ENCODE results near the gene DRAXIN. TPM values are rescaled to one million over a fixed set of nuclear protein-coding genes. Genes with fewer than 3 reads are reported as not detected.

The DRAXIN gene
- total RNA-seq, 1 experiment from 2014 or later, result 0.05 TPM

DNA sequence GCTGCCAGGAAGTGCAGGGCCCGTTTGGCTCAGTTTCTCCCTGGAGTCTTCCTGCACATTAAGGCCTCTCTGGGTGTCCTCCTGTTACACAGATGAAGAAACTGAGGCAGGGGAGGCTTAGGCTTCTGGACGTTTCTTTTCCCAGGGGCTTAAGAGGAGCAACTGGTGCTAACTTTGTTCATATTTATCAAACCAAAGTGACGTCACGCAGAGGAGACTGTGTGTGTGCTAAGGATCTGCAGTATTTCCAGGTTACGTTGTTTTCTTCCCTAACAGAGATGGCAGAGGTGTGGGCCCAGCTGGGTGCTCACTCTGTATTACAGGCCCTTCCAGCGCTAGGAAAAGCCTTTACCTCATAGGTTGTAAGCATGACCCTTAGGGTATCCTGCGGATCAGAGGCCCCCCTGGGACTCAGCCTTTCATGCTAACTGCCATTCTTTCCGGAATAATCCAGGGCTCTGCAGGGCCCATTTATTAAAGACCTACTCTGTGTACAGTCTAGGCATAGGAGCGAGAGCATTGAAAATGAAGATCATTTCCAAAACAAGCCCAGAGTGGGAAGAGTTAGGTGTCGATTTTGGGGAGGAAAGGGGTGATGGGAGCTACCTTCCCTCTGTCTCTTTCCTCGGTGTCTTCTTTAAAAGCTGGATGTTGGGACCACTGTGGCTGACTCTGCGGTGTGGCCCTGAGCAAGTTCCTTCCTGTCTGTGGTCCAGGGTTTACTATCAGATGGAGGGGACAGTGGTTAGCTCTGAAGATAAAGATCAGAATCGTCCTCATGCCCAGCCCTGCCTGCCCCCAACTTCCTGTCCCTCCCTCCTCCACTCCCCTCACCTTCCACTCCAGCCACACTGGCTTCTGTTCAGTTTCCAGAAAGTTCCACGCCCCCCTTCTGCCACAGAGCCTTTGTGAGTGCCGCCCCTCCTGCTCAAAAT is 49.0 kb downstream of the DRAXIN start:
- peaks cover 8% of the 10 kb centered on the region for H3K36me3 Mint-ChIP-seq (ENCODE audit: insufficient read depth, unreplicated experiment)
- ChIA-PET CTCF (no interaction called here), POLR2A (no interaction called here)
- no peak overlapping the region for H3K27ac Mint-ChIP-seq (ENCODE audit: unreplicated experiment)
- H3K36me3 ChIP-seq (ENCODE audit: control insufficient read depth, insufficient read depth, low read length), result no peaks in the 10 kb centered on the region
- H3K4me3 ChIP-seq (ENCODE audit: low read depth, low read length), result no peak overlapping the region
- no peaks in the 10 kb centered on the region for H3K9me3 Mint-ChIP-seq (ENCODE audit: unreplicated experiment)
- DNase-seq, result no peak
- no TSS peak for BruUV-seq (replicated peaks)
- intact Hi-C loops (cut with micrococcal nuclease; ENCODE audit: unreplicated experiment), result no loop called here
- H3K4me1 Mint-ChIP-seq (ENCODE audit: low read depth, unreplicated experiment), result no peaks in the 10 kb centered on the region
- no peaks in the 10 kb centered on the region for H3K27me3 ChIP-seq (replicated peaks; ENCODE audit: control insufficient read depth, insufficient read depth, low read length)
- no peak overlapping the region for H3K4me3 Mint-ChIP-seq (ENCODE audit: unreplicated experiment)
- TF ChIP-seq, protein P1, sequence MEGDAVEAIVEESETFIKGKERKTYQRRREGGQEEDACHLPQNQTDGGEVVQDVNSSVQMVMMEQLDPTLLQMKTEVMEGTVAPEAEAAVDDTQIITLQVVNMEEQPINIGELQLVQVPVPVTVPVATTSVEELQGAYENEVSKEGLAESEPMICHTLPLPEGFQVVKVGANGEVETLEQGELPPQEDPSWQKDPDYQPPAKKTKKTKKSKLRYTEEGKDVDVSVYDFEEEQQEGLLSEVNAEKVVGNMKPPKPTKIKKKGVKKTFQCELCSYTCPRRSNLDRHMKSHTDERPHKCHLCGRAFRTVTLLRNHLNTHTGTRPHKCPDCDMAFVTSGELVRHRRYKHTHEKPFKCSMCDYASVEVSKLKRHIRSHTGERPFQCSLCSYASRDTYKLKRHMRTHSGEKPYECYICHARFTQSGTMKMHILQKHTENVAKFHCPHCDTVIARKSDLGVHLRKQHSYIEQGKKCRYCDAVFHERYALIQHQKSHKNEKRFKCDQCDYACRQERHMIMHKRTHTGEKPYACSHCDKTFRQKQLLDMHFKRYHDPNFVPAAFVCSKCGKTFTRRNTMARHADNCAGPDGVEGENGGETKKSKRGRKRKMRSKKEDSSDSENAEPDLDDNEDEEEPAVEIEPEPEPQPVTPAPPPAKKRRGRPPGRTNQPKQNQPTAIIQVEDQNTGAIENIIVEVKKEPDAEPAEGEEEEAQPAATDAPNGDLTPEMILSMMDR (IDR thresholded peaks at IDR 0.05; ENCODE audit: insufficient read depth in 1 of 2, low read depth in 1 of 2, low read length in 1 of 2, severe bottlenecking in 1 of 2, unreplicated experiment in 1 of 2), result no peak
- H3K9me3 ChIP-seq, result no peaks in the 10 kb centered on the region
- H3K27me3 Mint-ChIP-seq (ENCODE audit: insufficient read depth, unreplicated experiment), result no peaks in the 10 kb centered on the region
- peaks cover 6% of the 10 kb centered on the region for H3K4me1 ChIP-seq

DNA sequence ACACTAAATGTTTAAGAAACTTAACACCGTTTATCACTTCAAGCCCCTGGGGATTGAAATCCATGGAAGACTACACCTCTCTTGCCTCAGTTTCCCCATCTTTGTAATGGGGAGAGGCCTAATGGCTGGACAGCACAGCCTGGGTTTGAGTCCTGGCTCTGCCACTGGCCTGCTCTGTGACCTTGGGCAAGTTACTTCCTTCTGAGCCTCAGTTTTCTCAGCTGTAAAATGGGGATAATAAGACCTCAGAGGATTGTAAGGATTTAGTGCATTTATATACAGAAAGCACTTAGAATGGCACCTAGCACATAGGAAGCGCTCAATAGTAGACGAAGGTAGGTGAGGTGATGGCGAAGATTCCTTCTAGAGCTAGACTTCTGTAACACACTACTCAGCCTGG is 50.0 kb downstream of the DRAXIN start:
- H3K4me1 Mint-ChIP-seq (ENCODE audit: low read depth, unreplicated experiment), result no peaks in the 10 kb centered on the region
- H3K27me3 Mint-ChIP-seq (ENCODE audit: insufficient read depth, unreplicated experiment), result no peaks in the 10 kb centered on the region
- no peak for DNase-seq
- intact Hi-C loops (cut with micrococcal nuclease; ENCODE audit: unreplicated experiment), result no loop called here
- ChIA-PET POLR2A (no interaction called here), CTCF (no interaction called here)
- H3K4me3 ChIP-seq (ENCODE audit: low read depth, low read length), result no peak overlapping the region
- no peak overlapping the region for H3K27ac Mint-ChIP-seq (ENCODE audit: unreplicated experiment)
- BruUV-seq (replicated peaks), result no TSS peak
- TF ChIP-seq, protein P1 (IDR thresholded peaks at IDR 0.05; ENCODE audit: insufficient read depth in 1 of 2, low read depth in 1 of 2, low read length in 1 of 2, severe bottlenecking in 1 of 2, unreplicated experiment in 1 of 2), result no peak
- no peaks in the 10 kb centered on the region for H3K9me3 ChIP-seq
- peaks cover 6% of the 10 kb centered on the region for H3K4me1 ChIP-seq
- no peaks in the 10 kb centered on the region for H3K9me3 Mint-ChIP-seq (ENCODE audit: unreplicated experiment)
- H3K36me3 ChIP-seq (ENCODE audit: control insufficient read depth, insufficient read depth, low read length), result no peaks in the 10 kb centered on the region
- no peak overlapping the region for H3K4me3 Mint-ChIP-seq (ENCODE audit: unreplicated experiment)
- H3K27me3 ChIP-seq (replicated peaks; ENCODE audit: control insufficient read depth, insufficient read depth, low read length), result no peaks in the 10 kb centered on the region
- H3K36me3 Mint-ChIP-seq (ENCODE audit: insufficient read depth, unreplicated experiment), result no peaks in the 10 kb centered on the region

DNA sequence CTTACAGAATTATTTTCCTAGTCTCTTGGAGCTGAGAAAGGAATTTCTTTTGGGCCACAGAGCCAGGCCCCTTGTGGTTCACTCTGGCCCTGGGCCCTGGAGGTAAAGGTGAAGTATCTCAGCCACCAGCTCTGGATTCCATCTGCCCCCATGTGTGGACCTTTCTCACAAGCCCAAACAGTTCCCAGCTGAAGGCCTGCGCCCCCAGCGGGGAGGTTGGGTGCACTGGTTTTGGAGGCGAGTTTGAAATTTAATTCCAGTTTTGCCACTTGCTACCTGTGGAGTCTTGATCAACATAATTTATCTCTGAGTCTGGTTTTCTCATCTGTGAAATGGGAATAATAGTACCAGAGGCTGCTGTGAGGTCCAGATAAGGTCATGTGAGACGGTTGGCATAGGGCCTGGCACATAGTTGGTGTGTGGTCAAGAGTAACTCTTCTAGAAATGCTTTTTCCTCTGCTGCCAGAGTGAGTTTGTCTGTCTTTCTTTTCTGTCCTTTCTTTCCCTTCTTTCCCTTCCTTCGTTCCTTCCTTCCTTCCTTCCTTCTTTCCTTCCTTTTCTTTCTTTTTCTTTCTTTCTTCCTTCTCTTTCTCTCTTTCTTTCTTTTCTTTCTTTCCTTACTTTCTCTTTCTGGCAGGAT is 50.5 kb downstream of the DRAXIN start:
- H3K27me3 Mint-ChIP-seq (ENCODE audit: insufficient read depth, unreplicated experiment), result no peaks in the 10 kb centered on the region
- H3K27ac Mint-ChIP-seq (ENCODE audit: unreplicated experiment), result no peak overlapping the region
- intact Hi-C loops (cut with micrococcal nuclease; ENCODE audit: unreplicated experiment), result no loop called here
- no peaks in the 10 kb centered on the region for H3K27me3 ChIP-seq (replicated peaks; ENCODE audit: control insufficient read depth, insufficient read depth, low read length)
- ChIA-PET CTCF (no interaction called here), POLR2A (no interaction called here)
- no peaks in the 10 kb centered on the region for H3K9me3 ChIP-seq
- DNase-seq, result no peak
- H3K9me3 Mint-ChIP-seq (ENCODE audit: unreplicated experiment), result no peaks in the 10 kb centered on the region
- no peak overlapping the region for H3K4me3 Mint-ChIP-seq (ENCODE audit: unreplicated experiment)
- TF ChIP-seq, protein P1 (IDR thresholded peaks at IDR 0.05; ENCODE audit: insufficient read depth in 1 of 2, low read depth in 1 of 2, low read length in 1 of 2, severe bottlenecking in 1 of 2, unreplicated experiment in 1 of 2), result no peak
- H3K4me3 ChIP-seq (ENCODE audit: low read depth, low read length), result no peak overlapping the region
- H3K36me3 Mint-ChIP-seq (ENCODE audit: insufficient read depth, unreplicated experiment), result no peaks in the 10 kb centered on the region
- no peaks in the 10 kb centered on the region for H3K36me3 ChIP-seq (ENCODE audit: control insufficient read depth, insufficient read depth, low read length)
- H3K4me1 Mint-ChIP-seq (ENCODE audit: low read depth, unreplicated experiment), result no peaks in the 10 kb centered on the region
- H3K4me1 ChIP-seq, result peaks cover 5% of the 10 kb centered on the region
- BruUV-seq (replicated peaks), result no TSS peak
